Measurements from ENCODE around the gene VRTN.
"Not testable (repeated sequence)": the region's sequence is repeated elsewhere in the genome, so short reads cannot be mapped to it uniquely, and the experiment has no call there.

GRCh38 chr14:74381571-74381970, 33.3 kb downstream of the VRTN start:
- not testable (repeated sequence) for TF ChIP-seq POLR2A, CTCF, POLR2AphosphoS5 (IDR thresholded peaks at IDR 0.05)
